GM21786 (cell line): ENCODE data around the gene NGEF.

ENCODE experiments used
- ATAC-seq: cut with Tn5 transposase; IDR thresholded peaks from one replicate; pipeline ENCODE4 v1.9.1; 2021; ENCODE audit not compliant: unreplicated experiment

Gene NGEF

DNA sequence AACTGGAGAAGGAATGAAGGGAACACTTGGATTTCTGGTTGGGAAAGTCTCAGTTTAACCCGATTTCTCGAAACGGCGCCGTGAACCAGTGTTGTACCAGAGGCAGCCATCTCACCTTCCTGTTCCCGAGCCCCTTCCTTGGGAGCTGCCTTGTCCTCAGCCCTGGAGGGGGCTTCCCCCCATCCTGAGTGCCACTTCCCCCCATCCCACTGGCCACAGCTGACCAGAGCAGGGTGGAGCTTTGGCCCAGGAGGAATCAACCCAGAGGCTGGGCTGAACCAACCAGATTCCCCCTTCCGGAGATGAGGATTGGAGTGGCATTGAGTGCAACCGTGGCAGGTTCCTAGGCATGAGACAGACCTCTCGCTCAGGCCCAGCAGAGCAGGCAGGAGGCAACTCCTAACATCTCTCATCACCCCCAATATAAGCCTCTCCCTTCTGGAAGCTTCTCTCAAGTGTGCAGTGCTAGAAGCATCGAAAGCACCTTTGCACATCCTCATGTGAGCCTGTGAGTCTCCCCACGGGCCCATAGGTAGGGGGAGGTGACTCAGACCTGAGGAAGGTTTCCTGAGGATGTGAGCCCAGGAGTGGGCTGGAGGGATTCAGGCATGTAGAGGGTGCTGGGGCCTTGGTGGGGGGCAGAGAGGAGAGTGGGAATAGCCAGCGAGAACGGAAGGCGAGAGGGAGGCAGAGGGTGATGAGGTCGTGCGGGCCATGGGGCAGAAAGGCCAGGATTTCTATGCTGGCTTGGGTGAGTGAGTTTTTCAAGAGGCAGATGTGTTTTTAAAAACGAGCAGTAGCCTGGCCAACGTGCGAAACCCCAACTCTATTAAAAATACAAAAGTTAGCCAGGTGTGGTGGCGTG, 11.9 kb downstream of the NGEF start:
- no peak for ATAC-seq

- ATAC-seq, result no peak
These were observed 13.7 kb downstream of the NGEF start for GRCh38 chr2:232999354-232999753.

DNA sequence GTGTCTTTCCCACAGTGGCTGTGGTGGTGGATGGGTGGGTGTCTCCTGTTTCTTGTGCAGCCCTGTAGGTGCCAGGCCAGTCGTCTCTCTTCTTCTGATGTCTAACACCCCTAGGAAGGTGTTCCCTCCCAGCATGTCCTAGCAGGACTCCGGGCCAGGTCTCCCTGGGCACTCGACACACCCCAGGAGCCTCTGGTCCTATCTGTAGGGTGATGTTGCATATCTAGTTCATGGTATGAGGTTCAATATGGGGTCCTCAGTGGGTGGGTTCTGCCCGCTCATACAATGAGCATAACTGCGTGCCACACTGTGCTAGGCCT, 14.4 kb downstream of the NGEF start:
- ATAC-seq, result no peak

- ATAC-seq, result no peak
These were observed 15.0 kb downstream of the NGEF start for GRCh38 chr2:232997749-232998665.

- no peak for ATAC-seq
These were observed 18.6 kb downstream of the NGEF start for GRCh38 chr2:232994446-232994845.

DNA sequence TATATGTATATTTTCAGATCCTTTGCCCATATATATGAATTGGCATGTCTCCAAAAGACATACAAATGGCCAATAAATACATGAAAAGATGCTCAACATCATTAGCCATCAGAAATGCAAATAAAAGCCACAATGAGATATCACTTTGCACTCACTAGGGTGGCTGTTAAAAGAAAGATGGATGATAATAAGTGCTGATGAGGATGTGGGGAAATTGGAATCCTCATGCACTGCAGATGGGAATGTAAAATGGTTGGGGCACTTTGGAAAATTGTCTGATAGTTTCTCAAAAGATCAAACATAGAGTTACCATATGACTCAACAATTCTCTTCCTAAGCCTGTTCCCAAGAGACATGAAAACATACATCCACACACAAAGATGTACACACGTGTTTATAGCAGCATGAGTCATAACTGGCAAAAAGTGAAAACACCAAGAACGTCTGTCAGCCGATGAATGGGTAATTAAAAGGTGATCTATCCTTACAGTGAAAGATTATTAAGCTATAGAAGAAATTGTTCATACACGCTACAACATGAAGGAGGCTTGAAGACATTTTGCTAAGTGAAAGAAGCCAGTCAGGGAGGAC, 19.7 kb downstream of the NGEF start:
- no peak for ATAC-seq

- ATAC-seq, result no peak
These were observed 26.9 kb downstream of the NGEF start for GRCh38 chr2:232986155-232986554.

- ATAC-seq, result no peak
These were observed 28.4 kb downstream of the NGEF start for GRCh38 chr2:232984451-232985207.

- no peak for ATAC-seq
These were observed 29.4 kb downstream of the NGEF start for GRCh38 chr2:232983669-232984140.

DNA sequence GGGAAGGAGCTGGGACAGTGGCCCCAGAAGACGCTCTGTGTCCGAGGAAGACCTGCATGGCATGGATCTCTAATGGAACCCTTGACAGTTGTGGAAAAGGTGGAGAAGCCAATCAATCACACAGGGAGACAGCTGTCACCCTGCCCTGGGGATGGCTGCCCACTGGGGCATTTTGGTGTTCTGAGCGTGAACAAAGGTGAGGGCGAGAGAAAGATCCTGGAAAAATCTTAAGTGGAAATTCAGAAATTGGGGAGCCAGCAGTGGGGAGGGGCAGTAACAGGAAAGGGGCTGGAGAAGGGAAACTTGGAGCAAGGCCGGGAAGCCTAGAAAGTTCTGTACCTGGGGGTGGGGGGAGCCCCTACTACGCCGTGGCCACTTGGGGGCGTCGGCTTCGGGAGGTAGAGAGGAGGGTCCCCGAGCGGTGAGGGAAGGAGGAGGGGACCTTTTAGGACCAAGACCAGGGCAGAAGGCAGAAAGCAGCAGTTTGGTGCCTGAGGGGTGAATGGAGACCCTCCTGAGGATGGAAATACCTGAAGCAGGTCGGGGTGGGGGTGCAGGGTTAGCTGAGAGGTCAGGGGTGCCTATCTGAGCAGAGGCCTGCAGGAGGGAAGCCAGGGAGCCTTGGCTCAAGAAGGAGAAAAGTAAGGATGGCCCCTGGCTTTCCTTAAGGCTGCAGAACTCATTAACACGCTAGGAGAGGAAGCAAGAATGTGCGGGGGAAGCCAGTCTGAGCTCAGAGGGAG, 30.0 kb downstream of the NGEF start:
- ATAC-seq, result no peak

- ATAC-seq, result no peak
These were observed 31.2 kb downstream of the NGEF start for GRCh38 chr2:232981767-232982360.

DNA sequence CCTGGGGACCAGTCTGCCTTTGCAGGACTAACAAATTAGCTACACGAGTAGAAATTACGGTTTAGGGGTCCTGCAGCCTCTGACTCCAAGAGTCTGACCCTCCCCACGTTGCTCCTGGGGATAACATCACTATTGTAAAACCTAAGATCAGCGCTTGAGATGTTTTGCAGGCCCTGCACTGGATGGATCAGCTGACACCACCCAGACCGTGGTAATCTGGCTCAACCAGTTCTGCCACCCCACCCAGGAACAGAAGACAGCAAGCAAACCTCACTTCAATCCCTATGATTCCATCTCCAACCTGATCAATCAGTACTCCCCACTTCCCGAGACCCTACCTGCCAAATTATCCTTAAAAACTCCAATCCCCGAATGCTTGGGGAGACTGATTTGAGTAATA, 31.7 kb downstream of the NGEF start:
- ATAC-seq, result no peak

DNA sequence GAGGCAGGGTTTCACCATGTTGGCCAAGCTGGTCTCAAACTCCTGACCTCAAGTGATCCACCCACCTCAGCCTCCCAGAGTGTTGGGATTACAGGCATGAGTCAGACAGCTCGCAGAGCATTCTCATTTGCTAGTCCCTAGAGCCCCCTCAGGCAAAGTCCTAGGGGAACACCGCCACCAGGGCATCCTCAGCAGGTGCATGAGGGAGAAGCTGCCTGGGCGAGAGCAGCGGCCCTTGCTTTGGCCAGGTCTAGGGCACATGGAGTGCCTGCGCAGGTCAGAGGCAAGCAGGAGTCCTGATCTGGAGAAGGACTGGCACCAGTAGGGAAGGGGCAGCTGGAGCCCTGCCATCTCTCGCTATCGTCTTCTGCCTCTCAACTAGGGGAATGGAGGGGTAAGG, 32.4 kb downstream of the NGEF start:
- no peak for ATAC-seq

DNA sequence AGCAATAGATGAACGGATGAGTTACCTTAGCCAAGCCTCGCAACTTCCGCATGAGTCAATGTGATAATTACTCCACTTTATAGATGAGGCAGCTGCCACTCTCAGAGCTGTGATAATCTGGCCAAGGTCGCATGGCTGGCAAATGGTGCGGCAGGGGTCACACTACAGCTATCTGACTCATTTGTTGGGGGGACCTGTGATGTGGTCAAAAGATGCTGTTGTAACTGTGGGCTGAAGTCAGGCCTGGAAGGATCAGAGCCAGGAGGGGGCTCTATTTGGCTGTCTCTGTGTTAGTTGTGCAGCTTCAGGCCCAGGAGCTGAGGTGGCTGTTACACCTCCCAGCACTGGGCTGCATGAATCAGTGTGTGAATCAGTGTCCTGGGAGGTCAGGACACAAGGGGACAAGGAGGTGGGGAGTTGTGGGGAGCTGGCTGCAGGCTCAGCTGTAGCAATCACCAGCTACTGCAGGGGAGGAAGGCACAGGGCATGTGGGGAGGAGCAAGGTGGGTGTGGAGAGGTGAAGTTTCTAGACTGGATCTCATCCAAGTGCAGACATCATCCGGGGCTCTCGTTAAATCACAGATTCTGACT, 33.1 kb downstream of the NGEF start:
- ATAC-seq, result no peak

DNA sequence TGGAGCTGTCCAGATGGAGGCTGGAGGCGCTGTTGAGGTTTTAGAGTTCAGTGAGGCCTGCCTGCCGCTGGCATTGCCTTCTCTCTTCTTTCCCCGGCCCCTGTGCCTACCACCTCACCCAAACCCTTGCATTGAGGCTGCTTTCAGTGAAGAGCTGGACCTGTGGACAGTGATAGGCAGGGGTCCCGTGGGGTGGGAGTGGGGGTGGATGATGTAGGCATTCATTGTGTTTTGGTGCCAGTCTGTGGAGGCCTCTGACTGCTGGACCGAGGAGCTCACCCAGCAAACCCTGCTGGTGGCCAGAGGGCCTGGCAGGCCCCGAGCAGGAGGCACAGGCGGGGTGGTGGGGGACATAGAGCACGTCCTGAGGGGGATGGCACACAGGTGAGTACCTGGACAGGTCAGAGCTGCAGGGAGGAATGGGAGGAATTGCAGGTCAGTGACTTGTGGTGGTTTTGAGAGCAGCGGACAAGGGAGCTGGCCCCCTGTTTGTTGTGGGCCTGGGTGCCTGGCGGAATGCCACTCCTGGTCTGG, 35.6 kb downstream of the NGEF start:
- ATAC-seq, result no peak

DNA sequence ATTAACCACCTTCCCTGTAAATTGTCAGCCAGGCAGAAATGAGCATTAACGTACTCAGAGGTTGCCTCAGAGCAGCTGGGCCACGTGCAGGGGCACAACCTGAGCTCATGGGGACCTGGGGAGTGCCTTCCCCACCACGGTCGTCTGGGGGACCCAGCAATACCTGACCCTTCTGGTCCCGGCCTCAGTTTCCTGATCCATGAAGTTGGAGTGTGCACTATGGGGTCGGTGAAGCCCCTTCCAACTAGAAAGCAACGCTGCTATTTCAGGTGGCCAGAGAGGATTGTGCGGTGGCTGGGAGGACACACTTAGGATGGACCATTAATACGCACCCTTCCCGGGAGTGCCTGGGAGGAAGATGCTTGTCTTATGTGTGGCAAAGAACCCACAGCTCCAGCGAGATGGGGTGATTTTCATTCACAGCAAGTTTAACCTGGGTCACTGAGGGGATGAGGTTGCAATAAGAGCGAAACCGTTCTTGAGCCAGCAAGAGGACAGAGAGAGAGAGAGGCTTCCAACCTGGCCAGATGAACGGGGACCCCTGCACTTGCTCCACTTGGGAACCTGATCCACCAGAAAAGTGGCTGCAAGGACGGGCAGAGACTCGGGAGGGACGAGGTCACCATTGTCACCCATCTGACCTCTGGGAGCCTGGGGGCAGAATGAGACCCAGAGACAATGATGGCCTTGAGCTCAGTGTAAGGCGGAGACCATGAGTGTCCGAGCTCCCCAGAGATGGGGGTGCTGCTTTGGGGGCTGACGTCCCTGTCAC, 36.2 kb downstream of the NGEF start:
- no peak for ATAC-seq

GRCh38 chr2:232976176-232976575, 36.9 kb downstream of the NGEF start:
- ATAC-seq, result no peak

- no peak for ATAC-seq
These were observed 38.7 kb downstream of the NGEF start for GRCh38 chr2:232974396-232974795.
